ENCODE measurements around the gene BCS1L. TPM values are rescaled to one million over a fixed set of nuclear protein-coding genes. Genes with fewer than 3 reads are reported as not detected.

Gene BCS1L
- total RNA-seq, 1 donor from 2014 or later = 61.3 TPM

DNA sequence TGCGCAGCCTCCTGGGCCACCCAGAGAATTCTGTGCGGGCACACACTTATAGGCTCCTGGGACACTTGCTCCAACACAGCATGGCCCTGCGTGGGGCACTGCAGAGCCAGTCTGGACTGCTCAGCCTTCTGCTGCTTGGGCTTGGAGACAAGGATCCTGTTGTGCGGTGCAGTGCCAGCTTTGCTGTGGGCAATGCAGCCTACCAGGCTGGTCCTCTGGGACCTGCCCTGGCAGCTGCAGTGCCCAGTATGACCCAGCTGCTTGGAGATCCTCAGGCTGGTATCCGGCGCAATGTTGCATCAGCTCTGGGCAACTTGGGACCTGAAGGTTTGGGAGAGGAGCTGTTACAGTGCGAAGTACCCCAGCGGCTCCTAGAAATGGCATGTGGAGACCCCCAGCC lies 39.4 kb downstream of the BCS1L start:
- no peak for DNase-seq (ENCODE audit: low read depth)
- no peak for FAIRE-seq
- TF ChIP-seq, protein P1, sequence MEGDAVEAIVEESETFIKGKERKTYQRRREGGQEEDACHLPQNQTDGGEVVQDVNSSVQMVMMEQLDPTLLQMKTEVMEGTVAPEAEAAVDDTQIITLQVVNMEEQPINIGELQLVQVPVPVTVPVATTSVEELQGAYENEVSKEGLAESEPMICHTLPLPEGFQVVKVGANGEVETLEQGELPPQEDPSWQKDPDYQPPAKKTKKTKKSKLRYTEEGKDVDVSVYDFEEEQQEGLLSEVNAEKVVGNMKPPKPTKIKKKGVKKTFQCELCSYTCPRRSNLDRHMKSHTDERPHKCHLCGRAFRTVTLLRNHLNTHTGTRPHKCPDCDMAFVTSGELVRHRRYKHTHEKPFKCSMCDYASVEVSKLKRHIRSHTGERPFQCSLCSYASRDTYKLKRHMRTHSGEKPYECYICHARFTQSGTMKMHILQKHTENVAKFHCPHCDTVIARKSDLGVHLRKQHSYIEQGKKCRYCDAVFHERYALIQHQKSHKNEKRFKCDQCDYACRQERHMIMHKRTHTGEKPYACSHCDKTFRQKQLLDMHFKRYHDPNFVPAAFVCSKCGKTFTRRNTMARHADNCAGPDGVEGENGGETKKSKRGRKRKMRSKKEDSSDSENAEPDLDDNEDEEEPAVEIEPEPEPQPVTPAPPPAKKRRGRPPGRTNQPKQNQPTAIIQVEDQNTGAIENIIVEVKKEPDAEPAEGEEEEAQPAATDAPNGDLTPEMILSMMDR (IDR thresholded peaks at IDR 0.05; ENCODE audit: insufficient read depth, low read length, severe bottlenecking) = no peak
- Histone ChIP-seq H3K36me3 (ENCODE audit: control insufficient read depth, insufficient read depth, low read length) (peaks cover 10% of the 10 kb centered on the region), H3K27me3 (ENCODE audit: control insufficient read depth, insufficient read depth, low read length) (no peaks in the 10 kb centered on the region), H3K4me3 (ENCODE audit: low read depth, low read length) (no peak overlapping the region)

DNA sequence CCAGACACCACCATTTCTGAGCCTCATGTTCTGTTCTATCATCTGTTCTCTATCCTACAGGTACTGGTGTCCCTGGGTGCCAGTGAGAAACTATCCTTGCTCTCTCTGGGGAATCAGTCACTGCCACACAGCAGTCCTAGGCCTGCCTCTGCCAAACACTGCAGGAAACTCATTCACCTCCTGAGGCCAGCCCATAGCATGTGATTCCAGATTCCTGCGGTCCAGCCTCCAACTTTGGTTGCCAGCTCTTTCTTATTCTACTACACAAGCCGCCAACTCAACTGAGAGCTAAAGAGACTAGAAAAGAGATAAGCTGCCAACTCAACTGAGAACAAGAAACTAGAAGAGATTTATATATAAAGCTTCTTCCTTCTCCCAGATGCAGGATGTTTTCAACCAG lies 42.3 kb downstream of the BCS1L start:
- FAIRE-seq (no peak), DNase-seq (ENCODE audit: low read depth) (no peak)
- H3K27me3 ChIP-seq (ENCODE audit: control insufficient read depth, insufficient read depth, low read length) = no peaks in the 10 kb centered on the region
- no peak overlapping the region for H3K4me3 ChIP-seq (ENCODE audit: low read depth, low read length)
- TF ChIP-seq, protein P1 (IDR thresholded peaks at IDR 0.05; ENCODE audit: insufficient read depth, low read length, severe bottlenecking) = no peak
- H3K36me3 ChIP-seq (ENCODE audit: control insufficient read depth, insufficient read depth, low read length) = peaks cover 7% of the 10 kb centered on the region

DNA sequence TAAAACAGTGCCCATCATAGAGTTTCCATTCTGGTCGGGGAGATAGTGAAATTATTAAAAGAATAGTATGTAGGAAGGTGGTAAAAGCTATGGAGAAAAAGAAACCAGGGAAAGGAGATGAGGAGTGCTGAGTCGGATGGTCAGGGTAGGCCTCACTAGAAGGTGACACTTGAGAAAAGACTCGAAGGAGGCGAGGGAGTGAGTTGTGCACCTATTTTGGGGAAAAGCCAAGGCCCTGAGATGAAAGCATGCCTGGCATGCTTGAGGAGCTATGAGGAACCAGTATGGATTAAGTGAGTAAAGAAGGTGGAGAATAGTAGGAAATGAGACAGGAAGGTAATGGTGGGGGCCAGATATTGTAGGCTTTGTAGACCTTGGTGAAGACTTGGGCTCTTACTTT lies 43.9 kb downstream of the BCS1L start:
- Histone ChIP-seq H3K4me3 (ENCODE audit: low read depth, low read length) (no peak overlapping the region), H3K27me3 (ENCODE audit: control insufficient read depth, insufficient read depth, low read length) (no peaks in the 10 kb centered on the region), H3K36me3 (ENCODE audit: control insufficient read depth, insufficient read depth, low read length) (peaks cover 3% of the 10 kb centered on the region)
- FAIRE-seq (no peak), DNase-seq (ENCODE audit: low read depth) (no peak)
- TF ChIP-seq, protein P1 (IDR thresholded peaks at IDR 0.05; ENCODE audit: insufficient read depth, low read length, severe bottlenecking) = no peak

DNA sequence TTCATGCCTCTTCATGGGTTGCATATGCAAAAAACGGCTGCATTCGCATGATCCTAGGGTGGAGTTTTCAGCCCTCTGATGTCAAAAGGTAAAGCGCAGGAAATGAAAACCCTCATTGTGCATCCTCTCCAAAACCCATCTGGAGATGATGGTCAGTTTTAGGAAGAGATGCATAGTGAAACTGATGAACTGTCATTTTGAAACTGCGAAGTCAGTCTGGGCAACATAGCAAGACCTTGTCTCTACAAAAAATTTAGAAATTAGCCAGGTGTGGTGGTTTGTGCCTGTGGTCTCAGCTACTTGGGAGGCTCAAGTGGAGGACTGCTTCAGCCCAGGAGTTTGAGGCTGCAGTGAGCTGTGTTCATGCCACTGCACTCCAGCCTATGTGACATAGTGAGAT lies 48.6 kb downstream of the BCS1L start:
- no peaks in the 10 kb centered on the region for H3K27me3 ChIP-seq (ENCODE audit: control insufficient read depth, insufficient read depth, low read length)
- no peaks in the 10 kb centered on the region for H3K36me3 ChIP-seq (ENCODE audit: control insufficient read depth, insufficient read depth, low read length)
- no peak for FAIRE-seq
- no peak overlapping the region for H3K4me3 ChIP-seq (ENCODE audit: low read depth, low read length)
- TF ChIP-seq, protein P1 (IDR thresholded peaks at IDR 0.05; ENCODE audit: insufficient read depth, low read length, severe bottlenecking) = no peak
- DNase-seq (ENCODE audit: low read depth) = no peak

DNA sequence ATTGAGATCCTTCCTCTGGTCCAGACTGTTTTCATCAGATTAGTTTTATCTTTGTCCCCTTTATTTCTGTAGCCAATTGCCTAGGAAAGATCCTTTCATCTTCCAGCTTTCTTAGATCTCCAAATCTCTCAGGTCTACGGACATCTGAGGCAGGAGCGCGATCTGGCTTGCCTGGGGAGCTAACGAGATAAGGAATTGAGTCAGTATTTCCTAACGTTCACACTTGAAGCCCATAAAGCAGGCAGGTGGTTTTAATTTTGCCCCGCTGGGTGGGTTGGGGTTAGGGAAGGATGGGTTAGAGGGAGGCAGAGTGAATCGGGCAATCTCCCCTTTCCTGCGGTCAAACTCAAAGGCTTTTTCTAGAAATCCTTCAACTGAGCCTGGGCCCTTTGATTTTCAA lies 50.4 kb downstream of the BCS1L start:
- DNase-seq (ENCODE audit: low read depth) (no peak), FAIRE-seq (no peak)
- H3K27me3 ChIP-seq (ENCODE audit: control insufficient read depth, insufficient read depth, low read length) = no peaks in the 10 kb centered on the region
- H3K4me3 ChIP-seq (ENCODE audit: low read depth, low read length) = no peak overlapping the region
- TF ChIP-seq, protein P1 (IDR thresholded peaks at IDR 0.05; ENCODE audit: insufficient read depth, low read length, severe bottlenecking) = no peak
- H3K36me3 ChIP-seq (ENCODE audit: control insufficient read depth, insufficient read depth, low read length) = no peaks in the 10 kb centered on the region

DNA sequence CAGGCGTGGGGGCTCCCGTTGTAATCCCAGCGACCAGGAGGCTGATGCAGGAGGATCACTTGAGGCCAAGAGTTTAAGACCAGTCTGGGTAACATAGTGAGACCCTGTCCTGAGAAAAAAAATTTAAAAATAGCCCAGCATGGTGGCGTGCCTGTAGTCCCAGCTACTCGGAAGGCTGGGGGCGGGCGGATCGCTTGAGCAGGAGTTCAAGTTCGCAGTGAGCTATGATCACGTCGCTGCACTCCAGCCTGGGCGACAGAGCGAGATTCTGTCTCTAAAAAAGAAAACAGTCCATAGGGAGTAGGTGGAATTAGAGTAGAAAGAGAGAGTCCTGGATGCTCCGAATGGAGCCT lies 50.8 kb downstream of the BCS1L start:
- TF ChIP-seq, protein P1 (IDR thresholded peaks at IDR 0.05; ENCODE audit: insufficient read depth, low read length, severe bottlenecking) = no peak
- FAIRE-seq = no peak
- H3K27me3 ChIP-seq (ENCODE audit: control insufficient read depth, insufficient read depth, low read length) = no peaks in the 10 kb centered on the region
- peak overlapping the region; percentile 99 for H3K4me3 ChIP-seq (ENCODE audit: low read depth, low read length)
- DNase-seq (ENCODE audit: low read depth) = no peak
- H3K36me3 ChIP-seq (ENCODE audit: control insufficient read depth, insufficient read depth, low read length) = no peaks in the 10 kb centered on the region

Data from bronchial epithelial cell (primary cell).